ENCODE results near the gene RLIM.
"Not testable (repeated sequence)": the region's sequence is repeated elsewhere in the genome, so short reads cannot be mapped to it uniquely, and the experiment has no call there.

Gene RLIM, protein sequence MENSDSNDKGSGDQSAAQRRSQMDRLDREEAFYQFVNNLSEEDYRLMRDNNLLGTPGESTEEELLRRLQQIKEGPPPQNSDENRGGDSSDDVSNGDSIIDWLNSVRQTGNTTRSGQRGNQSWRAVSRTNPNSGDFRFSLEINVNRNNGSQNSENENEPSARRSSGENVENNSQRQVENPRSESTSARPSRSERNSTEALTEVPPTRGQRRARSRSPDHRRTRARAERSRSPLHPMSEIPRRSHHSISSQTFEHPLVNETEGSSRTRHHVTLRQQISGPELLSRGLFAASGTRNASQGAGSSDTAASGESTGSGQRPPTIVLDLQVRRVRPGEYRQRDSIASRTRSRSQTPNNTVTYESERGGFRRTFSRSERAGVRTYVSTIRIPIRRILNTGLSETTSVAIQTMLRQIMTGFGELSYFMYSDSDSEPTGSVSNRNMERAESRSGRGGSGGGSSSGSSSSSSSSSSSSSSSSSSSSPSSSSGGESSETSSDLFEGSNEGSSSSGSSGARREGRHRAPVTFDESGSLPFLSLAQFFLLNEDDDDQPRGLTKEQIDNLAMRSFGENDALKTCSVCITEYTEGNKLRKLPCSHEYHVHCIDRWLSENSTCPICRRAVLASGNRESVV

DNA sequence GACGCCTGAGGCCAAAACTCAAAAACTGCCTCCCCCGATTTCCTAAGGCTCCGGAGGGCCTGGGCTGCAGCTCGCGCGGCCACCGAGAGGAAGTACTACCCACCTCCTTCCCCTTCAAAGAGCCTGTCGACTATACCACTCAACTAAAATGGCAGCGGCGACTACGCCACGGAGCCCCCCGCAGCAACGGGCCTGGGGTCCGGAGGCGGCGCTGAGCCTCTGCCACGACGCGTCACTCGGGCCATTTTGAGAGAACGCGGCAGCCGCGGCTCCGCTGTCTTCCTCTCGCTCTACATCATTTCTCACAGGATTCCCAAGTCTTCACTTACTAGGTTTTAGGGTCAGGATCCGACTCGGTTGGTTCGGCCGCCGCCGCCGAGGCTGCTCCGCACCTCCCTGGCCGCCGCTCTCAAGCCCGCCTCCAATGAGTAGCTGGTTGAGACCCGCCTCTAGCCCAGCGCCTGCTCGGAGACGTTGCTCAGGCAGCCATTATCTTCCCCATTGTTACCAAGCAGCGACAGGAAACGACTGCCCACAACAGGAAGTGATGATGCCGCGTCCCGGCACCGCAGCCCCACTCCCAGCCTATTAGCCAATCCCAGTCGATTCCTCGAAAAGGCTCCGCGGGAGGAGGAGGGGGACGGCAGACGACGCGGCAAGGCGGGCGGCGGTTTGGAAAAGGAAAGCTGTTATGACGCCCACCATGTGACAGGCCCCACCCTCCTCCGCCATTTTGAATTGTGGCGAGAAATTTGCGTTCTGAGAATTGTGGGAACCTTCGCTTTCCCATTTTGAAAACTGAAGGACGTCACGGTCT, at the start of gene RLIM:
Gene RLIM, minus strand, starts transcription at position 532 of the 817 bp plus-strand sequence. CDS start 18,647 bp downstream, outside the sequence.
- peak; percentile 87 to 91 for DNase-seq

- no peak for DNase-seq
Measured at GRCh38 chrX:74656079-74656745, 41.8 kb upstream of the RLIM start.

- DNase-seq, result not testable (repeated sequence)
Measured at GRCh38 chrX:74654953-74655352, 40.5 kb upstream of the RLIM start.

DNA sequence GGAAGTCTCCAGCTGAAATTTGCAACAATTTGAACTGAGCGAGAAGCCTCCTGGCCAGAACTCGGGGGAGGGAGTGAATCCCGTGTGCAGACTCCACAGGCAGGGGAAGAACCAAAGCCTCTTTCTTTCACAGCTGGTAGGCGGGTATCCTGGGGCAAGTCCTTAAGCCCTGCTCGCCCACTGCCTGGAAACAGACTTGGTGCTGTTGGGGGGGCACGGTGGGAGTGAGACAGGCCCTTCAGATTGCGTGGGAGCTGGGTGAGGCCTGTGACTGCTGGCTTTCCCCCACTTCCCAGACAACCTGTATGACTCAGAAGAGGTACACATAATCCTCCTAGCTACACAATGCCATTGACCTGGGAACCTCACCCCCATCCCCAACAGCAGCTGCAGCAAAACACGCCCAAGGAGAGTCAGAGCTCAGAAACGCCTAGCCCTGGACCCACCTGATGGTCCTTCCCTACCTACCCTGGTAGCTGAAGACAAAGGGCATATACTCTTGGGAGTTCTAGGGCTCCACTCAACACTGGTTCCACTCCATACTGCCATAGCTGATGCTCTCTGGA, 22.4 kb upstream of the RLIM start:
- no peak for DNase-seq

- DNase-seq, result peak in 1 of 2 experiments; percentile 4
Measured at GRCh38 chrX:74613370-74614092, 893 bp downstream of the RLIM start.

DNA sequence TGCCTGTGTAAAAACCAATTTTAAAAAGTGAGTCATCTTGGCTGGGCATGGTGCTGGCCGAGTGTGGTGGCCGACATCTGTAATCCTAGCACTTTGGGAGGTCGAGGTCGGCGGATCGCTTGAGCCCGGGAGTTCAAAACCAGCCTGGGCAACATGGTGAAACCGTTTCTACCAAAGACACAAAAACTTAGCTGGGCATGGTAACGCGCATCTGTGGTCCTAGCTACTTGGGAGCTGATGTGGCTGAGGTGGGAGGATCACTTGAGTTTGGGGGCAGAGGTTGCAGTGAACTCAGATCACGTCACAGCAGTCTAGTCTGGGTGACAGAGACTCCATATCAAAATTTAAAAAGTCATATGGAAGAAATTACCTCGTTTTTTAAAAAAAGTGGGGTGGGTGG, 7.6 kb downstream of the RLIM start:
- no peak for DNase-seq

DNA sequence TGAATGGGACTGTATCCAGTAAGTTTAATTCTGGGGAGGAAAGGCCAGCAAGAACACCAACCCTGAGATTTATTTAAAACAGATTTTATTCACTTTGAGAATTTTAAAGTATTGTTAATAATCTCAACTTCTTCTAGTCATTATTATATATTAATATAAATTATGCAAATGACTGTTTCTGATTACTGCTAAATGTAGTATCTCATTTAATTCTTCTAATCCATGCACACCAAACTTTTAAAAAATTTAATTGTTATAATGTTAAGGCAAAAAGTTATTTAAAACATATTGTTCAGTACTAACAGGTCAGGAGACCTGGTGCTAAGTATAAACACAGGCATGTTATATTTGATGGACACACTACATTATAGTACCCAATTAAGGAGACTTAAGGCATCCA, 8.1 kb downstream of the RLIM start:
- DNase-seq, result no peak

DNA sequence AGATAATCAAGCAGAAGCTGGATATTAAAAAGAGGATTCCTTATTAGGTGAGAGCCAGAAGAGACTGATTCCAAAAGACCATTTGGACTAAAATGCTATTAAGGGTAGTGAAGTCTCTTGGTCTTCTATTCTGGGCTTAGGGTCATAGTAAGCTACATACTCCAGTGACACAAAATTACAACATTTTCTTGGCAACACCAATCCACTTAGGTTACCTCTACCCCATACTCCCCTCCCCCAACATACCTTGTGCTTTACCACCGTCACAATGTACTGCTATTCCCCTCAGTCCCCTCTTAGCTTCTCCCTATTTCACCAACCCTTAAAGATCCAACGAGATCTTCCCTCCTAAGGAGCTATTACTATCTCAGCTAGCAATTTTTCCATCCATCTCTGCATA, 11.4 kb downstream of the RLIM start:
- DNase-seq, result no peak

GRCh38 chrX:74602142-74602541, 12.3 kb downstream of the RLIM start:
- no peak for DNase-seq

DNA sequence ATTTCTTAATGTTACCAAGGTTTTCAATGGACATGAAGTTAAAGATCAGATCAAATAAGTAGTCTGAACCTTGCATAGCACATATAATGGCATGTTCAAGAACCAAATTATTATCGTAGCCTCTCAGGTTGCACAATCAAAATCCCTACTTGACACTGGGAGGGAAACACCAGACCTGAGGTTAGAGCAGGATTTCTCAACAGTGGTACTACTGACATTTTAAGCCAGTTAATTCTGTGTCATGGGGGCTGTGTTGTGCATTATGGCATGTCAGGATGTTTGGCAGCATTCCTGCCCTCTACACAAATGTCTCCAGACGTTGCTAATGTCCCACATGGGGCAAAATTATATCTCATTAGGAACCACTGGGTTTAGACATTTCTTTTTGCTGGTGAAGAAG, 20.8 kb downstream of the RLIM start:
- no peak for DNase-seq

DNA sequence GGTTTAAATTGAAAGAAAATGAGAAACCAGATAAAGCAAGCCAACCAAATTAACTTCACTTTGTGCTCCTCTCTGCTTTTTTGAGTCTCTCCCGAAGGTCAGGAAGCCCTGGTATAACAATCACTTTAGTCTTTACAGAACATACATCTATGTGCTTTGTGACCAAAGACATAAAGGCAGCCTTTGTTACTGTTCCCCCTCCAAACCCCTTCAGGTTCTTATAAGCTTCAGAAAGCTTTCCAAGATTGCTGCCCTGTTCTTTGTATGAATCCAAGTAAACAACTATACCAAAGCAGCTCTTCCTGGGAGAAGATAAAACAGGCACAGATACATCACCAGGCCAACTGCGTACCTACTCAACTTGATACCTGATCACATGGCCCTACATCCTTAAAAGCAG, 28.7 kb downstream of the RLIM start:
- DNase-seq, result no peak

- DNase-seq, result no peak
Measured at GRCh38 chrX:74579597-74580198, 34.7 kb downstream of the RLIM start.

GRCh38 chrX:74578137-74578536, 36.3 kb downstream of the RLIM start:
- peak in 1 of 2 experiments; percentile 6 for DNase-seq

DNA sequence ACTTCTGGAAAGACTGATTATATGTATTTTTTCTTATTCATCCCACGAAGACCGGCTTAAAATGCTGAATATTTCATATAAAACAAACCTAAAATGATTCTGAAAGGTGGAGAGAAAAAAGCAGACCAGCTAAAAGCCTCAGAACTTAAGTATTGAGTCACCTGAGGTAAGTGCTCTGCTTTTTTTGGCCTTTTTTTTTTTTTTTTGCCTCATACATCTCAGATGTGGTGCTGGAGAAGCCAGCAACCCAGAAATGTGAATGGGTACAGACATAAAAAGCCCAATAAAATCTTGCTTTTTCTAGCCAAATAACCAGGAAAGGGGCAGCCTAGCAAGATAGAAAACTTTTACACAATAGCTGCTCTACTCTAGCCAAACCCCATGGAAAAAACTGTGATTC, 57.0 kb downstream of the RLIM start:
- DNase-seq, result no peak

DNA sequence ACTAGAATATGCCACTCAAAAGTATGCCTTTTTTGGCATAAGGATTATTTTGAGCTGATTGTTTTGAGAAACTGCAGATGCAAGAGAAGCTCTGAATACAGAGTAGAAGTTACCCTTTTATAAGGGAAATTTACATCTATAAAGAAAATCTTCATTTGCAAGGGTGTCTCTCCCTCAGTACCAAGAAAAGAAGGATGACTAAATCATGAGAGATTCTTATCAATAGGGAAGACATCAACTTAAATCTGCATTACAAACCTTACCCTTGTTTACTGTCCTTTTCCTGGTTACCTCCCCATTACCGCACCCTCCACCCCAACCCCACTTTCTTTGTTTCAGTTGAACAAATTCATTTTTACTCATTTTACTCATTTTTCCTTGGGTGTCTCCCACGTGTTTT, 62.5 kb downstream of the RLIM start:
- no peak for DNase-seq

DNA sequence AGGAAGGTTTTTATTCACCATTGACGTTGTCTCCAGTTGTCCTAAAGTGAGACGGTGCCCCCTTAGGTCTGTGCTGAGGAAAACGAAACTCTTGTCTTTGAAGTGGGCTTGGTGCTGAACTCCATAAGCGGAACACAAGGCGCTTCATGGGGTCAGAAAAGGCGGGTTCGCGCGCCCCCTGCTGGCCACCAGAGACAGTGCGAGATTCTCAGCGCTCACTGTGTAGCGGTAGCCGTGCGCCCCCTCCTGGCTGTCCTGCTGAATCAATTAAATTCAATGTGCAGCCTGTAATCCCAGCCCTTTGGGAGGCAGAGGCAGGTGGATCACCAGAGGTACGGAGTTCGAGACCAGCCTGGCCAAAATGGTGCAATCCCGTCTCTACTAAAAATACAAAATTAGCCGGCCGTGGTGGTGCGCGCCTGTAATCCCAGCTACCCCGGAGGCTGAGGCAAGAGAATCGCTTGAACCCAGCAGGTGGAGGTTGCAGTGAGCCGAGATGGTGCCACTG, 64.1 kb downstream of the RLIM start:
- DNase-seq, result peak; percentile 80 to 85

DNA sequence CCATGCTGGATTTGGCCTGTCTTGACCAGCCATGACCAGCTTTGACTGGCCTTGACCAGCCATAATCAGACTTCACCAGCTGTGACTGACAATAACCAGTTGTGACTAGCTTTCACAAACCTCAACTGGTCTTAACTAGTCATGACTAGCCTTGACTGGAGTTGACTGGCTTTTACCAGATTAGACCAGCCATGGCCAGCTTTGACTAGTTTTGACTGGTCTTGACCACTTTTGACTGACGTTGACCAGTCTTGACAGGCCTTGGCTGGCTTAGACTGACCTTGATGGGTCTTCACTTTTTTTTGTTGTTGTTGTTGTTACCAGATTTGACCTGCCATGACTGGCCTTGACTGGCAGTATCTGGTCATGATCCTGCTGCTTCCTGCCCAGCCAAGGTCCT, 67.4 kb downstream of the RLIM start:
- no peak for DNase-seq

DNA sequence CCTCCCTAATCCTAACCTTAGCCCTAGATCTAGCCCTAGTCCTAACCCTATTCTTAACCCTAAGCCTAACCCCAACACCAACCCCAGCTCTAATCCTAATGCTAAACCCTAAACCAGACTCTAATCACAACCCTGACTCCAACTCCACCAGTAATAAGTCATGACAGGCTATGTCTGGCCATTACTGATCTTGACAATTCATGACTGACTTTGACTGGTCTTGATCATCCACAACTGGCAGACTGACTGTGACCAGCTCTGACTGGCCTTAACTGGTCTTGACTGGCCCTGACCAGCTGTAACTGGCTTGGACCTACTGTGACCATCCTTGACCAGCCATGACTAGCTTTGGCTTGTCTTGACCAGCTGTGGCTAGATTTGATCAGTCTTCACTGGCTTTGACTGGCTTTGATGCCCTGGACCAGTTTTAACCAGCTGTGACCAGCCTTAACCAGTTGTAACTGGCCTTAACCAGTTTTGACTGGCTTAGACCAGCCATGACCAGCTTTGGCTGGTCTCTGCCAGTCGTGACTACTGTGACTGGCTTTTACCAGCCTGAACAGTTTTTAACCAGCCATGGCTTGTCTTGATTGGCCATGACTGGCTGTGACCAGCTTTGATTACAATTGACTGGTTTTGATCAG, 68.4 kb downstream of the RLIM start:
- no peak for DNase-seq

DNA sequence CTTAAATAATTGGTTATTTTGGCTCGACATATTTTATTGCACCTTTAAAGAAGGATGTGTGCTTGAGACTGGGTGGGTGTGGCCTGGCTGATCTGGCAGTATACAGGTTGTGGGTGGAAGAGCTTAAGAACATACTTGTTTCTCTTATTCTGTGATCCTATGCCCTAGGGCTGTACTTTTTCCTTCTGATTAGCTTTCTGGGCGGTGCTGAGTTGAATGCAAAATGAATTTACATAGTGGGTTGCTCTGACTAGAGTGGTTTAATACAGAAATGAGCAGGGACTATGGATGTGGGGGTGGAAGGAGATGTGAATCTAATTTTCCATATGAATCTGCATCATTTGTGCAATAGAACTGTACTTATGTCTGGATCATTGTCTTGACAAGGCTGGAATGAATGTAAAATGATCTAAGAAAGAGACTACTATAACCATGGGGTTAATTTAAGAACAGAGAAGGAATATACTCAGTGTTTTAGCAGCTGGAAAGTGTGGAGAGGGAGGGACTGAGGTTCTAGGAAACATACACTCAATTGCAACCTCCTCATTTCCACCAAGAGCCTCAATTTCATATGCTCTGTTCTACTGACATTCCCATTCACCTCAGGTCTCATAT, 73.7 kb downstream of the RLIM start:
- peak in 1 of 2 experiments; percentile 31 for DNase-seq

- DNase-seq, result no peak
Measured at GRCh38 chrX:74536832-74537371, 77.5 kb downstream of the RLIM start.

Data from activated CD4-positive, alpha-beta T cell treated with anti-CD3 and anti-CD28 coated beads, Interleukin-2, amount 50 U/mL, for 48 hours (primary cell).